Loucy (cell line): ENCODE measurements around the gene MAP3K19.
"Not testable (repeated sequence)": the region's sequence is repeated elsewhere in the genome, so short reads cannot be mapped to it uniquely, and the experiment has no call there.

Source experiments
- H2AFZ ChIP-seq: fragments of 200-600 bp; sonication (generic); 2 replicates; pipeline ENCODE4 v1.6.0; 2016; ENCODE audit warnings: antibody characterized with exemption, mild to moderate bottlenecking, low read length, moderate library complexity
- H3F3A ChIP-seq: fragments of 200-600 bp; 2 replicates; pipeline ENCODE4 v1.6.0; 2016; ENCODE audit warnings: antibody characterized with exemption, low read depth, mild to moderate bottlenecking
- H3K27me3 ChIP-seq: fragments of 200-600 bp; sonication (generic); 2 replicates; pipeline ENCODE4 v1.6.1; 2014; ENCODE audit warnings: low read length, mild to moderate bottlenecking; ENCODE audit not compliant: insufficient read depth, poor library complexity, severe bottlenecking
- H3K36me3 ChIP-seq: fragments of 200-600 bp; sonication (generic); 2 replicates; pipeline ENCODE4 v1.6.1; 2016; ENCODE audit warnings: low read length; ENCODE audit not compliant: insufficient read depth
- H3K4me1 ChIP-seq: fragments of 200-600 bp; sonication (generic); 2 replicates; pipeline ENCODE4 v1.5.1; 2014; ENCODE audit warnings: low read length, mild to moderate bottlenecking; ENCODE audit not compliant: insufficient read depth, poor library complexity, severe bottlenecking
- H3K4me2 ChIP-seq: fragments of 200-600 bp; sonication (generic); 2 replicates; pipeline ENCODE4 v1.6.0; 2014; ENCODE audit warnings: antibody characterized with exemption, low read length, low read depth, mild to moderate bottlenecking; ENCODE audit not compliant: poor library complexity, severe bottlenecking
- H3K4me3 ChIP-seq: fragments of 200-600 bp; sonication (generic); 2 replicates; pipeline ENCODE4 v1.5.1; 2014; ENCODE audit warnings: low read length, mild to moderate bottlenecking, mixed read lengths; ENCODE audit not compliant: poor library complexity, severe bottlenecking
- H3K79me2 ChIP-seq: fragments of 200-600 bp; sonication (generic); 2 replicates; pipeline ENCODE4 v1.6.1; 2014; ENCODE audit warnings: low read length; ENCODE audit not compliant: insufficient read depth
- H3K9ac ChIP-seq: fragments of 200-600 bp; sonication (generic); 2 replicates; pipeline ENCODE4 v1.6.0; 2014; ENCODE audit warnings: mild to moderate bottlenecking, low read depth, low read length, moderate library complexity; ENCODE audit not compliant: poor library complexity, severe bottlenecking
- H3K9me2 ChIP-seq: fragments of 200-600 bp; sonication (generic); replicated peaks from 2 replicates; pipeline ENCODE4 v1.6.1; 2016; ENCODE audit warnings: low read depth, low read length, mixed read lengths
- H3K9me3 ChIP-seq: fragments of 200-600 bp; sonication (generic); 2 replicates; pipeline ENCODE4 v1.6.1; 2014; ENCODE audit warnings: mild to moderate bottlenecking, antibody characterized with exemption, low read length, low read depth; ENCODE audit not compliant: insufficient read depth
- H4K20me1 ChIP-seq: fragments of 200-600 bp; sonication (generic); 2 replicates; pipeline ENCODE4 v1.6.0; 2014; ENCODE audit warnings: antibody characterized with exemption, low read length, mild to moderate bottlenecking; ENCODE audit not compliant: insufficient read depth, poor library complexity, severe bottlenecking
- CTCF ChIP-seq: fragments of 200-600 bp; sonication (generic); conservative IDR thresholded peaks from 2 replicates; pipeline ENCODE4 v1.5.1; 2014; ENCODE audit warnings: mild to moderate bottlenecking, antibody characterized with exemption, low read length
- EZH2phosphoT487 ChIP-seq: fragments of 200-600 bp; IDR thresholded peaks from 2 replicates; pipeline ENCODE4 v1.6.1; 2018; ENCODE audit warnings: antibody characterized with exemption, mild to moderate bottlenecking, moderate library complexity, borderline replicate concordance

The MAP3K19 gene

GRCh38 chr2:135091681-135092080, 44.4 kb upstream of the MAP3K19 start:
- peaks cover 11% of the 10 kb centered on the region for H3K4me1 ChIP-seq
- H3F3A ChIP-seq: peaks cover 2% of the 10 kb centered on the region; the same call in 1 of the 2 replicates
- H3K79me2 ChIP-seq: peaks cover 19% of the 10 kb centered on the region; the same call in 1 of the 2 replicates
- no peak overlapping the region for H3K4me3 ChIP-seq
- H2AFZ ChIP-seq: no peak overlapping the region
- no peaks in the 10 kb centered on the region for H3K9me3 ChIP-seq
- no peak overlapping the region for H3K4me2 ChIP-seq
- H3K36me3 ChIP-seq: peaks cover 22% of the 10 kb centered on the region; the same call in 1 of the 2 replicates
- no peaks in the 10 kb centered on the region for H3K9me2 ChIP-seq
- H4K20me1 ChIP-seq: no peaks in the 10 kb centered on the region
- H3K9ac ChIP-seq: no peak overlapping the region
- TF ChIP-seq EZH2phosphoT487 (no peak), CTCF (no peak)
- H3K27me3 ChIP-seq: no peaks in the 10 kb centered on the region

- H3K4me2 ChIP-seq, H3K27me3 ChIP-seq, H2AFZ ChIP-seq, H3K4me3 ChIP-seq, H3K9ac ChIP-seq, H3K9me2 ChIP-seq, H3F3A ChIP-seq, H3K9me3 ChIP-seq: not testable (repeated sequence)
- H4K20me1 ChIP-seq: peaks cover 17% of the 10 kb centered on the region
- H3K79me2 ChIP-seq: peaks cover 25% of the 10 kb centered on the region
- H3K4me1 ChIP-seq: peaks cover 20% of the 10 kb centered on the region
- H3K36me3 ChIP-seq: peaks cover 11% of the 10 kb centered on the region; the same call in 1 of the 2 replicates
Observed at GRCh38 chr2:135089597-135089996, 42.4 kb upstream of the MAP3K19 start.

GRCh38 chr2:135086222-135086621, 39.0 kb upstream of the MAP3K19 start:
- Histone ChIP-seq H3K9me3 (no peaks in the 10 kb centered on the region), H3K4me3 (peak overlapping the region; percentile 27)

More at GRCh38 chr2:135086222-135086621, 39.0 kb upstream of the MAP3K19 start:
- Histone ChIP-seq H3K9me2 (no peaks in the 10 kb centered on the region), H4K20me1 (peaks cover 19% of the 10 kb centered on the region), H3F3A (0 out of 2 replicates have a peak, but pooled peaks cover 3% of the 10 kb centered on the region), H2AFZ (no peak overlapping the region), H3K9ac (no peak overlapping the region), H3K4me2 (peak overlapping the region; percentile 53), H3K27me3 (no peaks in the 10 kb centered on the region), H3K79me2 (peaks cover 25% of the 10 kb centered on the region), H3K36me3 (peaks cover 7% of the 10 kb centered on the region; the same call in 1 of the 2 replicates), H3K4me1 (peaks cover 13% of the 10 kb centered on the region)
- no peak for TF ChIP-seq EZH2phosphoT487
- no peak for TF ChIP-seq CTCF
